ENCODE data around the gene TUSC1.
"Not testable (repeated sequence)": the region's sequence is repeated elsewhere in the genome, so short reads cannot be mapped to it uniquely, and the experiment has no call there.

TUSC1 gene

GRCh38 chr9:25678147-25678666 is at the start of gene TUSC1:
Gene TUSC1 (minus strand): TSS chr9:25678444. CDS start chr9:25678312, 132 bp downstream.
- no peak for DNase-seq (ENCODE audit: low read depth)

- no peak for DNase-seq (ENCODE audit: low read depth)
Measured at GRCh38 chr9:25726871-25727410, 48.7 kb upstream of the TUSC1 start.

- no peak for DNase-seq (ENCODE audit: low read depth)
Measured at GRCh38 chr9:25724424-25724823, 46.2 kb upstream of the TUSC1 start.

- DNase-seq (ENCODE audit: low read depth), result no peak
Measured at GRCh38 chr9:25716220-25716872, 38.1 kb upstream of the TUSC1 start.

- no peak for DNase-seq (ENCODE audit: low read depth)
Measured at GRCh38 chr9:25709941-25710340, 31.7 kb upstream of the TUSC1 start.

DNA sequence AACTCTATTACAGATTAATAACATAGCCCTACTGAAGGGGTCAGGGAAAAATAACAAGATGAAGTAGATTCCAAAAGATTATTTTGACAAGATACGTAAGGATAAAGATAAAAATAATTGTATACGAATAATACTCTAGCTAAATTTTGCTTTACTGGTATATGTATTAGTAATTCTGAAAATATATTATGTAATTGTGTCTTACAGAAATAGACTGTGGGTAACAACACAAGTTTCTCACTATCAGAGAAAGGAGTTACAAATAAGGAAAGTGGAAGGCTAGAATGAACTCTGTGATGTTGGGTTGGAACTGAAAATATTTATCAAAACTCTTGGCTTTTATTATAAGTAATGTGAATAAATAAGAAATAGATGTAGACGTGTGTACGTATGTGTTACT is 26.6 kb upstream of the TUSC1 start:
- DNase-seq (ENCODE audit: low read depth), result no peak

DNA sequence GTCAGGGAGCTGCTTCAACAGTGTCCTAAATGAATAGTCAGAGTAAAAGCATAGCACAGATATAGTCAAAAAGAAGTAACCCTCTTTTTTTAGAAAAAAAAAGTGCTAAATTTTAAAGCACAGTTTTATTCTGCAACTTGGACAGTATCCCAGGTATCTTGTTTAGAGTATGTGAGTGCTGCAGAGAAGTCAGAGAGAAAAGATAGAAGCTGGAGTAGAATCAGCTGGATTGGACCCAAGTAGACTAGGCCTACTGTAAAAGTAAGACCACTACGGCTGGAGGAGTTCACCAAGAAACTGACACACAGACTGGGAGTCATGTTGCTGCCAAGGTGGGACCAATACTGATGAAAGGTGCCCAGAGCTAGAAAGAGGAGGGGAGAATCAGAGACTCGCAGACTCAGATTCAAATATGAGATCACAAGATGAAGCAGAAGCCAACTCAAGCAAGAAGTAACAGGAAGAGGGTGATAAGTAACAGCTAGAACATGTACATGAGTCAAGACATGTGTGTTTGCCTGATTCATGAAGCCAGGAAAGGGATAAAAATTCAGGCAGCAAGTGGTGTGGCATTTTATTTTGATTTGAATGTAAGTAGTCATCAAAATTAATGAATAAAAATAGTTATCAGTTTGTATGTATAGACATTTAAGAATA is 25.6 kb upstream of the TUSC1 start:
- DNase-seq (ENCODE audit: low read depth), result no peak

- DNase-seq (ENCODE audit: low read depth), result no peak
Measured at GRCh38 chr9:25702536-25702935, 24.3 kb upstream of the TUSC1 start.

- not testable (repeated sequence) for DNase-seq (ENCODE audit: low read depth)
Measured at GRCh38 chr9:25700899-25701298, 22.7 kb upstream of the TUSC1 start.

- no peak for DNase-seq (ENCODE audit: low read depth)
Measured at GRCh38 chr9:25700430-25700829, 22.2 kb upstream of the TUSC1 start.

- no peak for DNase-seq (ENCODE audit: low read depth)
Measured at GRCh38 chr9:25691786-25692185, 13.5 kb upstream of the TUSC1 start.

DNA sequence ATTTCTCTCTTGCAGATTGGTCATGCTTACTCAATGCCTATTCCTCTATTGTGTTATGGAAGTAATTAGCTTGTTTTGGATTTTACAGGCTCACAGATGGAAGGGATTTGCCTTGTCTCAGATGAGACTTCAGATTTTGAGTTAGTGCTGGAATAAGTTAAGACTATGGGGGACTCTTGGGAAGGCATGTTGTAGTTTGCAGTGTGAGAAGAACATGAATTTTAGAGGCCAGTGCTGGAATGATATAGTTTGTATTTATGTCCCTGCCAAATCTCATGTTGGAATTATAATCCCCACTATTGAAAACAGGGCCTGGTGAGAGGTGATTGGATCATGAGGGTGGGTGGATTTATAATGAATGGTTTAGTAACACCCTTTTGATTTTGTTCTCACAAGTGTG is 6.1 kb upstream of the TUSC1 start:
- DNase-seq (ENCODE audit: low read depth), result no peak

DNA sequence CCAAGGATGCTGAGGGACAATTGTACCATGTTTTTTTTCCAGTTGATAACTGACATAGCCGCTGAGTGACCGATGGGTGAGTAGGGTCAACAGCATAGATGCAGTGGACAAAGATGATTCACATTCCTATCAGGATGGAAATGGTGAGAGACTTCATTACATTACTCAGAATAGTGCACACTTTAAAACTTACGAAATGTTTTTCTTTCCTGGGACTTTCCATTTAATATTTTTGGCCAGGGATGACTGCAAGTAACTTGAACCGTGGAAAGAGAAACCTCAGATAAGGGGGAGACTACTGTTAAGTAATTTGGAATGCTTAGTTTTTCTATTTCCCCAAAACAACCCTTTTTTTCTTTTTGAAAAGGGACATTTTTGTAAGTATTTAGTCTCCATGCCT is 3.0 kb upstream of the TUSC1 start:
- DNase-seq (ENCODE audit: low read depth), result no peak

DNA sequence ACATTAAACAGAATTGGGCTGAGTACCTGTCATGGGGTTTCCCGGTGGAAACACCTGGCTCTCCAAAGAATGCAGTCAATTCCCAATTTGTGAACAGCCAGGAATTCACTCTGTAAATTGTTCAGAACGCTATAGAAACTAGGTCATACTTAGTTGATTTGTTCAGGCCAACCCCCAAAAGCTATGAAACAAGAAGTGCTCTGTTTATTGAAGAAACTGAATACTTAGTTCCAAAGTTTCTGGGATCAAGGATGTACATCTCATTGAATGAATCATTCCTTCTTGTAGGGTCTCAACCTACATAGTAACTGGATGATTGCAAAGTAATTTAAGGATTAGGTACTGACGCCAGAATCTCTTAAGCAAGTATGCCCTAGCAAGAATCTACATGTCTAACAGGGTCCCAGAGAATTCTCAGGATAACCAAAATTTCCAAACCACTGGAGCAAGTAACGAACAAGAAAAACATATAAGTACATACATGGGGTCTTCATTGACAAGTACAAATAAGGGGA is 659 bp upstream of the TUSC1 start:
- DNase-seq (ENCODE audit: low read depth), result no peak

DNA sequence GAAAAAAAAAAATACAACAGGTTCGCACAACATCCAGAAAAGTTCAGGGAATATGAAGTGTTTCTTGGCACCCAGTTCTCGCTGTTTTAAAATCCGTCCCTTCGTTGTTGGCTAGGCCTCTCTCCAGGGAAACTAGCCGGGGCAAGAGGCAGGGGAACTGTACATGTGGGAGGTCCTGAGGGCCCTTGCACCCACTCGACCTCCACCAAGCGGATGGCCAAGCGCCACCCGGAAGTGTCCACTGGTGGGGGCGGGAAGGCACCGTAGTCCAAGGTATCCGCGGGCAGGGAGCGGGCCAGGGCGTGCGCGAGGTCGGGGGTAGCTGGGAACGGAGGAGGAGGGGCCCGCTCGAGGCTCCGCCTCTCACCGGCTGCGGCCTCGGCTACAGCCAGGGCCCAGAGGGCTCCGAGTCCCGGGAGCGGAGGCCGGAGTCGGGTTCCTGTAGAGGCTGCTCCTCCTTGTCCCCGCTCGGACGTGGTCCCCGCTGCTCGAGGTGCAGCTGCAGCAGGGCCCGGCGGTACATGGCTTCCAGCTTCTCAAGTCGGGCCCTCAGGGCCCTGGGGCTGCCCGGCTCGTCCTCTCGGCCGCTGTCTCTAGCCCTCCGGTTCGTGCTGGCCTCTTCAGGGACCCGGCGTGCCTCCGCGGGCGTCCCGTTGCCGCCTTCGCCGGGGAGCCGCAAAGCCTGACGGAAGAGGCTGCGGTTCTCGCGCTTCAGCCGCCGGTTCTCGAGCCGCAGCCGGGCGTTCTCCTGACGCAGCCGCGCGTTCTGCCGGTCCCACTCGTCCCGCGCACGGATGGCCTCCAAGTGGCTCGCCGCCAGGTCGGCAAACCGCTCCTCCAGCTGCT is 720 bp downstream of the TUSC1 start:
- DNase-seq (ENCODE audit: low read depth), result no peak

- DNase-seq (ENCODE audit: low read depth), result not testable (repeated sequence)
Measured at GRCh38 chr9:25675858-25676257, 2.4 kb downstream of the TUSC1 start.

DNA sequence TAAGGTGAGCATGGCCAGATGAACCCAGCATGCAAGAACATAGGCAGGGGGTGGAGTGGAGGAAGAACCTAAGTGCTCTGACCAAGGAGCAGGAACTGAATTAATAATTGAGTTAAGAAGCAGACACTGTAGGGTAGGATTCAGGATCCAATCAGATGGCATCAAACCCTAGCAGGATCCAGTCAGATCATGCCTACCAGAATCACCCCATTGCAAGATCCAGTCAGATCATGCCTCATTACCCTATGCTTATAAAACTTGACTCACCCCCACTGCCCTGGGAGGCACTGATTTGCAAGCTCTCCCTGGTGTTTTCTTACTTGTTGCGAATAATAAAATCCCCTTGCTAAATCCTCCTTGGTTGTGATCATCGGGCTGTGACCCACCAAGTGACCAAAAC is 19.7 kb downstream of the TUSC1 start:
- no peak for DNase-seq (ENCODE audit: low read depth)

GRCh38 chr9:25654417-25654816 is 23.8 kb downstream of the TUSC1 start:
- no peak for DNase-seq (ENCODE audit: low read depth)

GRCh38 chr9:25648116-25648515 is 30.1 kb downstream of the TUSC1 start:
- DNase-seq (ENCODE audit: low read depth), result no peak

DNA sequence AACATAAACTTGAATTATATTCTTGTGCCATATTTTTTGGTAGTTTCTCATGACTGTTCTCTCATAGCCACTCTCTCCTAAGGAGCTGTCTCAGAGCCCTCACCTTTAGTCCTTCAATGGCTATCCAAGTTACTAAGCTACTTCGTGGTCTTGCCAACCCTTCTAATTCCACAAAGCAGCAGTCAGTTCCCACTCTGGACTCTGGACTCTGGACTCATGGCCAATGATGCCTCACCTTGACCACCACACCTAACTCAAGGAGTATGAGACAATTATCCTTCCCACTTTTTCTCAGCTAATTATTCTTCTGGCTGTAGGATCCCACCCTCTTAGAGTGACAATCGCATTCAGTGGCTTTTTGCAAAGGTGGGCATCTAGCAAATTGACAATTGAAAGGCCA is 42.2 kb downstream of the TUSC1 start:
- DNase-seq (ENCODE audit: low read depth), result no peak

DNA sequence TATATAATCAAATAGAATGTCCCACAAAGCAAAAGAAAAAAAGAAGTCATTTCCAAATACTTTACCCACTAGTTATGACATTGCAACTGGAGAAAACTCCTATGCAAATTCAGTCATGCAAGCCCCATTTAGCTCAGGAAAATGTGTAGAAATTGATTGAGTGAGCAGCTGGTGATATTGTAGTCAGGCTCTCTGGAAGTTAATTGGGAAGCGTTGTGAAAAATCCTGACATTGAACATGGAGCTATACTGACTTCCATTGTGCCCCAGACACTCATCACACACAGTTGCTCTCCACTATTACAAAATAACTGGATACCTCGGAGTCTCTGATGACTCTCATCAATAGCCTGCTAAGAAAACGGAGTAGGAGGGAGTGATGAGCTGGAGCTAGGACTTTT is 49.0 kb downstream of the TUSC1 start:
- DNase-seq (ENCODE audit: low read depth), result no peak
